GM12878 (cell line): Measurements from ENCODE around the gene ZWILCH. TPM values are rescaled to one million over a fixed set of nuclear protein-coding genes. Genes with fewer than 3 reads are reported as not detected.

Experiments used
- ATAC-seq: fragments of 200-7000 bp; cut with Tn5 transposase; 3 replicates; pipeline ENCODE4 v1.9.1; 2020; ENCODE audit warnings: mild to moderate bottlenecking, moderate library complexity
- BruUV-seq: library from RNA; stranded (reverse); fragments of 400-500 nt; replicated peaks from 2 replicates; lab custom pipeline; 2021; lab: Mats Ljungman, UMichigan
- CTCF ChIA-PET: fragments of 300-600 bp; sonication (Branson Sonifier 250); formaldehyde crosslinking; extraction: SDS; loops from one replicate; lab custom pipeline; 2021; ENCODE audit warnings: inconsistent platforms; lab: Yijun Ruan, JAX
- POLR2A ChIA-PET: fragments of 350-600 bp; formaldehyde crosslinking; extraction: SDS; loops from one replicate; lab custom pipeline; 2021; ENCODE audit warnings: inconsistent platforms; lab: Charles Lee
- RAD21 ChIA-PET: fragments of 300-600 bp; sonication (Branson Sonifier 250); formaldehyde crosslinking; loops from one replicate; lab custom pipeline; 2023; ENCODE audit warnings: antibody characterized with exemption; ENCODE audit not compliant: unreplicated experiment; lab: Charles Lee
- SMC1A ChIA-PET: fragments of 300-600 bp; sonication (Branson Sonifier 250); formaldehyde crosslinking; loops from one replicate; lab custom pipeline; 2023; ENCODE audit not compliant: unreplicated experiment, uncharacterized antibody; lab: Charles Lee
- DNase-seq: peaks from one replicate; pipeline ENCODE4 v3.0.0-alpha.2; 2011; ENCODE audit warnings: low read depth, low spot score
- FAIRE-seq: peaks from 3 replicates; lab custom pipeline; 2011; peaks lifted over from hg19 to GRCh38; lab: Jason Lieb, UNC
- H2AFZ ChIP-seq: 2 replicates; pipeline ENCODE4 v1.6.0; 2011; ENCODE audit warnings: low read depth, low read length, control low read depth; ENCODE audit not compliant: control insufficient read depth
- H3K27ac ChIP-seq: 2 replicates; pipeline ENCODE4 v1.5.1; 2011; ENCODE audit warnings: control low read depth; ENCODE audit not compliant: control insufficient read depth, insufficient read depth
- H3K27me3 ChIP-seq, 2 experiments: replicated peaks in 1 of 2; 2 replicates each; pipeline versions ENCODE4 v1.6.0 to v1.6.1; 2011; ENCODE audit warnings: low read length in 1 of 2; ENCODE audit not compliant: control insufficient read depth in 2 of 2, insufficient read depth in 2 of 2
- H3K36me3 ChIP-seq, 2 experiments: 2 replicates each; pipeline ENCODE4 v1.5.1; 2011; ENCODE audit warnings: low read length in 1 of 2; ENCODE audit not compliant: control insufficient read depth in 2 of 2, insufficient read depth in 2 of 2
- H3K4me1 ChIP-seq: 2 replicates; pipeline ENCODE4 v1.6.1; 2011; ENCODE audit warnings: mild to moderate bottlenecking, low read length, moderate library complexity, mixed read lengths; ENCODE audit not compliant: control insufficient read depth, insufficient read depth
- H3K4me2 ChIP-seq: 2 replicates; pipeline ENCODE4 v1.6.0; 2011; ENCODE audit warnings: control low read depth; ENCODE audit not compliant: control insufficient read depth, insufficient read depth
- H3K4me3 ChIP-seq: fragments of 200-600 bp; sonication (generic); 2 replicates; pipeline ENCODE4 v1.5.1; 2016
- H3K79me2 ChIP-seq: 2 replicates; pipeline ENCODE4 v1.6.0; 2011; ENCODE audit warnings: low read length; ENCODE audit not compliant: control insufficient read depth, insufficient read depth
- H3K9ac ChIP-seq: 2 replicates; pipeline ENCODE4 v1.8.0; 2011; ENCODE audit warnings: low read length, control low read depth, mixed read lengths; ENCODE audit not compliant: control insufficient read depth, insufficient read depth
- H3K9me3 ChIP-seq: replicated peaks from 3 replicates; pipeline ENCODE4 v1.5.1; 2011; ENCODE audit warnings: mild to moderate bottlenecking, low read length; ENCODE audit not compliant: control insufficient read depth, insufficient read depth
- H4K20me1 ChIP-seq: 2 replicates; pipeline ENCODE4 v1.6.0; 2011; ENCODE audit not compliant: control insufficient read depth, insufficient read depth
- ASH2L ChIP-seq: fragments of 300-600, 200-600 bp; sonication (generic); IDR thresholded peaks from 2 replicates; pipeline ENCODE4 v1.6.1; 2017; ENCODE audit warnings: low read depth, mild to moderate bottlenecking, borderline replicate concordance
- CBX3 ChIP-seq: fragments of 200-600 bp; sonication (generic); IDR thresholded peaks from 2 replicates; pipeline ENCODE4 v1.6.1; 2016; ENCODE audit warnings: low read depth, borderline replicate concordance
- CHD1 ChIP-seq: IDR thresholded peaks from 2 replicates; pipeline ENCODE4 v1.6.1; 2012; ENCODE audit warnings: low read depth, low read length, improper control_type of control experiment
- CREM ChIP-seq: IDR thresholded peaks from 2 replicates; pipeline ENCODE4 v1.6.1; 2014; ENCODE audit warnings: antibody characterized with exemption, low read depth
- ETV6 ChIP-seq, 2 experiments: fragments of 450-650 bp in 1 of 2; IDR thresholded peaks in 1 of 2; conservative IDR thresholded peaks in 1 of 2; 2 replicates each; pipeline ENCODE4 v1.6.1; 2014; ENCODE audit warnings: antibody characterized with exemption in 1 of 2, borderline replicate concordance in 1 of 2, low read depth in 1 of 2, mild to moderate bottlenecking in 1 of 2, moderate library complexity in 1 of 2
- MTA2 ChIP-seq: fragments of 450-650 bp; IDR thresholded peaks from 2 replicates; pipeline ENCODE4 v1.6.1; 2016; ENCODE audit warnings: low read depth, mild to moderate bottlenecking, moderate library complexity
- POLR2A ChIP-seq: IDR thresholded peaks from 2 replicates; pipeline ENCODE4 v1.6.1; 2011; ENCODE audit warnings: low read depth, mild to moderate bottlenecking, low read length
- RFX5 ChIP-seq: IDR thresholded peaks from 2 replicates; pipeline ENCODE4 v1.6.1; 2011; ENCODE audit warnings: low read depth, low read length, improper control_type of control experiment
- in situ Hi-C: fragments of 300-500 bp; cut with MboI; formaldehyde crosslinking; loops from 9 replicates; pipeline ENCODE4 v1.14.3; 2018; ENCODE audit warnings: mixed read lengths
- intact Hi-C: fragments of 100-400 bp; cut with micrococcal nuclease; formaldehyde crosslinking; loops from one replicate; pipeline ENCODE4 v1.14.2; 2022; ENCODE audit not compliant: unreplicated experiment
- polyA plus RNA-seq, 11 experiments: library from polyadenylated mRNA; depleted of rRNA in 4 of 11; unstranded in 6 of 11; stranded (reverse) in 5 of 11; fragments of >200 nt; fragmentation: Nextera tagmentation in 4 of 11; fragmentation: Illumina TruSeq in 1 of 11; extraction: Ambion mirVana in 4 of 11; extraction: Trizol in 1 of 11; gene quantifications; 1 replicate in 1 of 11; 2 replicates in 10 of 11; pipeline versions ENCODE4 v1.2.1 to v1.2.3, GENCODE V29; 2011 to 2016; ENCODE audit warnings: inconsistent platforms in 2 of 11, missing spikeins in 2 of 11, low read depth in 1 of 11
- total RNA-seq, 4 experiments: library from RNA; depleted of rRNA in 3 of 4; stranded (reverse); fragments of >200 nt in 3 of 4; fragmentation: Illumina TruSeq in 1 of 4; extraction: Trizol in 1 of 4; gene quantifications; 2 replicates each; pipeline versions ENCODE4 v1.2.1 to v1.2.3, GENCODE V29; 2013 to 2021
- TF ChIP-seq, protein P1 (sequence below): fragments of 450-650 bp; IDR thresholded peaks from 2 replicates; pipeline ENCODE4 v1.6.1; 2018; ENCODE audit warnings: mild to moderate bottlenecking, low read depth, moderate library complexity; ENCODE audit not compliant: partially characterized antibody

Gene ZWILCH
- total and polyA plus RNA-seq, 10 of the 15 experiments (the other 5 are each of a cell fraction or from before 2014, with no cell fraction given), result 15.6 to 73.9 (median 32.4) TPM

- H4K20me1 ChIP-seq, result no peaks in the 10 kb centered on the region
- ChIA-PET CTCF (no interaction called here), POLR2A (no interaction called here), RAD21 (no interaction called here), SMC1A (no interaction called here)
- no peak overlapping the region for H3K4me2 ChIP-seq
- peaks cover 0 to 2% of the 10 kb centered on the region in 2 experiments; a peak in 1 of 4 replicates for H3K27me3 ChIP-seq
- H3K9me3 ChIP-seq, result no peaks in the 10 kb centered on the region
- BruUV-seq, result no TSS peak
- H3K4me3 ChIP-seq, result no peak overlapping the region
- FAIRE-seq (no peak), DNase-seq (no peak), ATAC-seq (no peak)
- in situ Hi-C loops, result no loop called here
- H3K27ac ChIP-seq, result no peak overlapping the region
- intact Hi-C loops, result no loop called here
- no peaks in the 10 kb centered on the region for H3K36me3 ChIP-seq
- H3K79me2 ChIP-seq, result no peaks in the 10 kb centered on the region
- H2AFZ ChIP-seq, result no peak overlapping the region
- no peak overlapping the region for H3K9ac ChIP-seq
- TF ChIP-seq CHD1 (no peak), RFX5 (no peak), POLR2A (no peak), MTA2 (no peak), ASH2L (no peak), CBX3 (no peak), ETV6 (conservative IDR thresholded peaks at IDR 0.05 in 1 of 2, IDR thresholded peaks at IDR 0.05 in 1 of 2; ENCODE audit: borderline replicate concordance in 1 of 2, low read depth in 1 of 2) (no peak), CREM (no peak)
- TF ChIP-seq, protein P1, sequence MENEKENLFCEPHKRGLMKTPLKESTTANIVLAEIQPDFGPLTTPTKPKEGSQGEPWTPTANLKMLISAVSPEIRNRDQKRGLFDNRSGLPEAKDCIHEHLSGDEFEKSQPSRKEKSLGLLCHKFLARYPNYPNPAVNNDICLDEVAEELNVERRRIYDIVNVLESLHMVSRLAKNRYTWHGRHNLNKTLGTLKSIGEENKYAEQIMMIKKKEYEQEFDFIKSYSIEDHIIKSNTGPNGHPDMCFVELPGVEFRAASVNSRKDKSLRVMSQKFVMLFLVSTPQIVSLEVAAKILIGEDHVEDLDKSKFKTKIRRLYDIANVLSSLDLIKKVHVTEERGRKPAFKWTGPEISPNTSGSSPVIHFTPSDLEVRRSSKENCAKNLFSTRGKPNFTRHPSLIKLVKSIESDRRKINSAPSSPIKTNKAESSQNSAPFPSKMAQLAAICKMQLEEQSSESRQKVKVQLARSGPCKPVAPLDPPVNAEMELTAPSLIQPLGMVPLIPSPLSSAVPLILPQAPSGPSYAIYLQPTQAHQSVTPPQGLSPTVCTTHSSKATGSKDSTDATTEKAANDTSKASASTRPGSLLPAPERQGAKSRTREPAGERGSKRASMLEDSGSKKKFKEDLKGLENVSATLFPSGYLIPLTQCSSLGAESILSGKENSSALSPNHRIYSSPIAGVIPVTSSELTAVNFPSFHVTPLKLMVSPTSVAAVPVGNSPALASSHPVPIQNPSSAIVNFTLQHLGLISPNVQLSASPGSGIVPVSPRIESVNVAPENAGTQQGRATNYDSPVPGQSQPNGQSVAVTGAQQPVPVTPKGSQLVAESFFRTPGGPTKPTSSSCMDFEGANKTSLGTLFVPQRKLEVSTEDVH, result no peak
- H3K4me1 ChIP-seq, result no peaks in the 10 kb centered on the region
Measured at GRCh38 chr15:66587020-66587419, 81.9 kb downstream of the ZWILCH start.
